ENCODE results near the gene SIPA1.

Gene SIPA1

GRCh38 chr11:65640483-65641296 lies 2.8 kb downstream of the SIPA1 start:
- FAIRE-seq (no peak), DNase-seq (ENCODE audit: insufficient read length, low spot score) (no peak)

DNA sequence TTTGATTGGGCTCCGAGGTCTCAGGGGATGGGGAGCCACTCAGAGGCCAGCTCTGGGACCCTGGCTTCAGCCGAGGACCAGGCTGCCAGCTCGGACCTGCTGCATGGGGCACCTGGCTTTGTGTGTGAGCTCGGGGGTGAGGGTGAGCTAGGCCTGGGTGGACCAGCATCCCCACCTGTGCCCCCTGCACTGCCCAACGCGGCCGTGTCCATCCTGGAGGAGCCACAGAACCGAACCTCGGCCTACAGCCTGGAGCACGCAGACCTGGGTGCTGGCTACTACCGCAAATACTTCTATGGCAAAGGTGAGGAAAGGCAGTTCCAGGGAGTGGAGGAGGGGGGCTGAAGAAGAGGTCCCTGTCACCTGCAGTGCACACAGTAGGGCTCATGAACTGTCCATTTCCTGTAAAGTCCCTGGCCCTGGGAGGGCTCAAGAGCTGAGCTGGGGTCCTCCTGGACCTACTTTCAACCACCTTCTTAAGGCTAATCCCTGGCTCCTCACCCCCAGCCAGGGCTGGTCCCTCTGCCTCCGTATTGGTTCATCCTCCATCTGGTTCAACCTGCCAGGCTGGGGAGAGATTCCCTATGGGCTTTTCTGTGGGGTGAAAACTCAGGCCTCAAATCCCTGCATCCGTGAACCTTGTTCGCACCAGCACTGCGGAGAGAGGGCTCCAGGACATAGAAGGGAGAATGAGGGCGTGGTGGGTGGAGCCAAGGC lies 3.6 kb downstream of the SIPA1 start:
- FAIRE-seq (no peak), DNase-seq (ENCODE audit: insufficient read length, low spot score) (no peak)

DNA sequence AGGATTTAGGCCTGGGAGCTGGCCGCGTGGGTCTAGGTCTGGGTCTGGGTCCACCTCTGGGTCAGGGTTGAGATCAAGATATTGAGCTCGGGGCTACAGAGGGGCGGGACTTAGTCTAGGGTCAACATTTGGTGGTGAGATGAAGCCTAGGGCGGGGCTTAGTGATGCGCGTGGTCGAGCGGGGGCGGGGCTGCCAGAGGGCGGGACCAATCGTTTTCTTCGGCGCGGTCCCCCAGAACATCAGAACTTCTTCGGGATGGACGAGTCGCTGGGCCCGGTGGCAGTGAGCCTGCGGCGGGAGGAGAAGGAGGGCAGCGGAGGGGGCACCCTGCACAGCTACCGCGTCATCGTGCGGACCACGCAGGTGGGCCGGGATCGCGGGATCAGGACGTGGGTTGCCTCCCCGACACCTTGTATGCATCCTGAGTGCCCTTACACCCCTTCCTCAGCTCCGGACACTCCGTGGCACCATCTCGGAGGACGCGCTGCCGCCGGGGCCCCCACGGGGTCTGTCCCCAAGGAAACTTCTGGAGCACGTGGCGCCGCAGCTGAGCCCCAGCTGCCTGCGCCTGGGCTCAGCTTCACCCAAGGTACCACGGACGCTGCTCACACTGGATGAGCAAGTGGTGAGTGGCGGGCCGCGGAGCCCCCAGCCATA lies 4.2 kb downstream of the SIPA1 start:
- no peak for DNase-seq (ENCODE audit: insufficient read length, low spot score)
- FAIRE-seq: no peak

GRCh38 chr11:65643971-65644370 lies 6.1 kb downstream of the SIPA1 start:
- DNase-seq (ENCODE audit: insufficient read length, low spot score) (no peak), FAIRE-seq (peak; percentile 9)

- DNase-seq (ENCODE audit: insufficient read length, low spot score) (no peak), FAIRE-seq (no peak)
These were observed 6.9 kb downstream of the SIPA1 start for GRCh38 chr11:65644837-65645236.

GRCh38 chr11:65645710-65646109 lies 7.8 kb downstream of the SIPA1 start:
- no peak for DNase-seq (ENCODE audit: insufficient read length, low spot score)

DNA sequence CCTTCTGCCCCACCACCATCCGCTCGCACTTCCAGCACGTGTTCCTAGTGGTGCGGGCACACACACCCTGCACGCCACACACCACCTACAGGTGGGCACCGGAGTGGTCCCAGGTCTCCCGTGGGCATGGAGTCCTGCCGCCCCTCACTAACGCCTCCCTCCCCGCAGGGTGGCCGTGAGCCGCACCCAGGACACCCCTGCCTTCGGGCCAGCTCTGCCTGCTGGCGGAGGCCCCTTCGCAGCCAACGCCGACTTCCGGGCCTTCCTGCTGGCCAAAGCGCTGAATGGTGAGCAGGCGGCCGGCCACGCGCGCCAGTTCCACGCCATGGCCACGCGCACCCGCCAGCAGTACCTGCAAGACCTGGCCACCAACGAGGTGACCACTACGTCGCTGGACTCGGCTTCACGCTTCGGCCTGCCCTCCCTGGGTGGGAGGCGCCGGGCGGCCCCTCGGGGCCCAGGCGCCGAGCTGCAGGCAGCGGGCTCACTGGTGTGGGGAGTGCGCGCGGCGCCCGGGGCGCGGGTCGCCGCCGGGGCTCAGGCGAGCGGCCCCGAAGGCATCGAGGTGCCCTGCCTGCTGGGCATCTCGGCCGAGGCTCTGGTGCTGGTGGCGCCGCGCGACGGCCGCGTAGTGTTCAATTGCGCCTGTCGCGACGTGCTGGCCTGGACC lies 8.5 kb downstream of the SIPA1 start:
- no peak for DNase-seq (ENCODE audit: insufficient read length, low spot score)
- FAIRE-seq: no peak

More at GRCh38 chr11:65645710-65646109, 7.8 kb downstream of the SIPA1 start:
- FAIRE-seq: peak; percentile 75

DNA sequence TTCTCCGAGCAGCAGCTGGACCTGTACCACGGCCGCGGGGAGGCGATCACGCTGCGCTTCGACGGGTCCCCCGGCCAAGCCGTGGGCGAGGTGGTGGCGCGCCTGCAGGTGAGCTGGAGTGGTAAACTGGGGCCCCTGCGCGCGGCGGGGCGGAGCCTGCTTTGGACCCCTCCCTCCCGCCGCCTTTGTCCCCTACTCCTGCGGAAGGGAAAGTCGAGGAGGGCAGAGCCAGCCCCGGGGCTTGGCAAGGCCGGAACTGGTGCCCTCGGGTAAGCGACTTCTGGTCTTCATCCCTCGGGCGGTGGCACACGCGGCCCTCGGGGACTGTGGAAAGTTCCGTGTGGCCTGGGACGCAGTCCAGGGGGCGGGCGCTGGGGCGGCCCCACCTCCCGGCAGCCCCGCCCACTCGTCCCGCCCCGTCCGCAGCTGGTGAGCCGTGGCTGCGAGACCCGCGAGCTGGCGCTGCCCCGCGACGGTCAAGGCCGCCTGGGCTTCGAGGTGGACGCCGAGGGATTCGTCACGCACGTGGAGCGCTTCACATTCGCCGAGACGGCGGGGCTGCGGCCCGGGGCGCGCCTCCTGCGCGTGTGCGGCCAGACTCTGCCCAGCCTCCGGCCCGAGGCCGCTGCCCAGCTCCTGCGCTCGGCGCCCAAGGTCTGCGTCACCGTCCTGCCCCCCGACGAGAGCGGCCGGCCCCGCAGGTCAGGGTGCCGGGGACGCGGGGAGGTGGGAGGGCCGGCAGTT lies 9.2 kb downstream of the SIPA1 start:
- DNase-seq (ENCODE audit: insufficient read length, low spot score): no peak
- no peak for FAIRE-seq

GRCh38 chr11:65648997-65649493 lies 11.1 kb downstream of the SIPA1 start:
- no peak for DNase-seq (ENCODE audit: insufficient read length, low spot score)
- FAIRE-seq: no peak

- DNase-seq (ENCODE audit: insufficient read length, low spot score) (no peak), FAIRE-seq (no peak)
These were observed 12.0 kb downstream of the SIPA1 start for GRCh38 chr11:65649656-65650546.

DNA sequence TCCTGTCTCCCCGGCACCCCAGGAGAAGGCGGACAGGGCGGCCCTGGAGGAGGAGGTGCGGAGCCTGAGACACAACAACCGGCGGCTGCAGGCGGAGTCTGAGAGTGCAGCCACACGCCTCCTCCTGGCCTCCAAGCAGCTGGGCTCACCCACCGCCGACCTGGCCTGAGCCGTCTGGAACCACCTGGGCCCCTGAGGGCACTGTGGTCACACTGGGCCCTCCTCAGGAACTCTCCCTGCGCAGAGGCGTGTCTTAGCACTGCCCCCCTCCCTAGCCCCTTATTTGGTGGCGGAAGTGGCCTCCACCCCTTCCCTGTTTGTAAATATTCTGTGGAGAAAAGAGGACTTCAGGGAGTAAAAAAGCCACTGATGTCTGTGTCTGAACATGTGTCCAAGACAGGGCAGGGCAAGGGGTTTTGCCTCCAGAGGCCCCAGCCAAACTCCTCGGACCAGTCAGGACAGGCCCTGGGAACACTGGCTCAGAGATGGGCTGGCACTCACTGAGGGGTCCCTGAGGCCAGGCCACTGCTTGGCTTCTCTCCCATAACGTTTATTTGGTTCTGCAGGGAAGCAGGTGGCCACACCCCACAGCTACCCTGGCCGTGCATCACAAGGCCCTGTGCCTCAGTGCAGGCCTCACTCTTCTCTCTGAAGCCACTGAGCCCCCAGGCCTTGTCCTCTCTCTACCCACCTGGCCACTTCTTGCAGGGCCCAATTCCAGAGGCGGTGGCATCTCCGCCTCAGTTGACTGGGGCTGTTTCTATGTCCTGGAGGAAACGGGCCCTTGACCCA lies 12.8 kb downstream of the SIPA1 start:
- FAIRE-seq: no peak
- DNase-seq (ENCODE audit: insufficient read length, low spot score): no peak

- no peak for DNase-seq (ENCODE audit: insufficient read length, low spot score)
- FAIRE-seq: no peak
These were observed 13.4 kb downstream of the SIPA1 start for GRCh38 chr11:65651339-65651588.

GRCh38 chr11:65651589-65652510 lies 13.9 kb downstream of the SIPA1 start:
- FAIRE-seq: peak; percentile 83
- no peak for DNase-seq (ENCODE audit: insufficient read length, low spot score)

- peak; percentile 100 for DNase-seq (ENCODE audit: insufficient read length, low spot score)
- peak; percentile 95 for FAIRE-seq
These were observed 14.8 kb downstream of the SIPA1 start for GRCh38 chr11:65652511-65653228.

DNA sequence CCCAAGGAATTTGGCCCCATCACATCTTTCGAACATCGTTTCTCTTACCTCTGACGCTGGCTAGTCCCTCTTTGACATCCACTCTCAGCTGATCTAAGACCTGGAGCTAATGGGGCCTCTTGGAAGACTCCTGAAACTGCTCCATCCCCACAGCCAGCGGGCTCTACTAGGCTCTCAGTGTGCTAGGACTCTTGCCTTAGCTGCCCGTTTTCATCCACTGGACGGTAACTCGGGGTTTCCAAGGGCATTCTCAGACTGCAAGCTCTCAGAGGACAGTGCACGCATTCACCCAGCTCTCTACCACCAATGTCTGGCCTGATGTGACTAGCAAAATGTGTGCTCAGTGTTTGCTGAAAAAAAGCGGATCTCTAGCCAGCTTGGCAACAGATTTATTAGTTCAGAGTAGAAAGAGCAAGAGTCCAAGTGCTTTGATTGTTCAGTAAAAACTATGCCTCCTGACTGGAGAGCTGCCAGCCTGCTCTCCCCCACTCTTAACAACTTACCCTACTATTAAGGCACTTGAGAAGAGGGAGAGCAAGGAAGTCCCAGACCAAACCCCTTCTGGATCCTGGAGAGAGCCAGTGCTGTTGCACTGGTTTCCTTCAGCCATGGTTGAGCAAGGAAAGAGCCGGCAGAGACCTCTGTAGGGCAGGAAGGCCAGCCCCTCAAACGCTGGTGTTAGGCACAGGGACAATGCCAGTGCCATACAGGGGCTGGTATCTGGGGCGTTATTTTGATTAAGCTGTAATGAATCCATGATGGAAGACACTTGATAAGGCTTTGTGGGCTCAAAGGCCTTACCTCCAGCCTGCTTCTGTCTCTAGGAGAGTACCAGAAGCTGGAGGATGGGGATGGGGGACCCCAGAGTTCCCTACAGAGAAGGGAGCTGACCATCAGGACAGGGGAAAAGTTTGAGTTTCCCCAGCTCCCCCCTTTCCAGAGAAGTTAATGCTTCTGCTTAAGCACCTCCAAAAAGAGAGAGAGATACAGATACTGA lies 15.6 kb downstream of the SIPA1 start:
- FAIRE-seq (peak; percentile 36), DNase-seq (ENCODE audit: insufficient read length, low spot score) (no peak)
